ENCODE results near the gene CYP4F8.

- TF ChIP-seq CTCF (IDR thresholded peaks at IDR 0.05) = no peak
- TF ChIP-seq POLR2A (IDR thresholded peaks at IDR 0.05) = no peak
These were observed 25.4 kb downstream of the CYP4F8 start, which contains the start of gene CYP4F3 for GRCh38 chr19:15640294-15640903.

Data from heart left ventricle (tissue), 13 donors.